Measurements from ENCODE around the gene KLLN. TPM values are rescaled to one million over a fixed set of nuclear protein-coding genes. Genes with fewer than 3 reads are reported as not detected.
"Not testable (repeated sequence)": the region's sequence is repeated elsewhere in the genome, so short reads cannot be mapped to it uniquely, and the experiment has no call there.

Gene KLLN
- polyA plus RNA-seq, 2 donors: 0.15 to 0.16 TPM

DNA sequence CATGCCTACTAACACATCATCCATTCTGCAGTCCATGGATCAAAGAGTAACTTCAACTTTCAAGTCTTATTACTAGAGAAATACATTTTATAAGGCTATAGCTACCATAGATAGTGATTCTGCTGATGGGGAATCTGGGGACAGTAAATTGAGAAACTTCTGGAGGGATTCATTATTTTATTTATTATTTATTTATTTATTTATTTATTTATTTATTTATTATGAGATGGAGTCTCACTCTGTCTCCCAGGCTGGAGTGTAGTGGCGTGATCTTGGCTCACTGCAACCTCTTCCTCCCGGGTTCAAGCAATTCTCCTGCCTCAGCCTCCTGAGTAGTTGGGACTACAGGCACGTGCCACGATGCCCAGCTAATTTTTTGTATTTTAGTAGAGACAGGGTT, 34.3 kb downstream of the KLLN start:
- not testable (repeated sequence) for H3K27me3 ChIP-seq (ENCODE audit: control insufficient read depth in 1 of 2, insufficient read depth in 2 of 2, low read length in 2 of 2); H3K36me3 ChIP-seq (ENCODE audit: control insufficient read depth in 2 of 2, insufficient read depth in 2 of 2, low read length in 1 of 2); H3K9me3 ChIP-seq (ENCODE audit: control insufficient read depth in 2 of 2, insufficient read depth in 1 of 2, low read depth in 1 of 2, low read length in 1 of 2); H3K4me3 ChIP-seq (ENCODE audit: low read depth in 1 of 2, low read length in 2 of 2); H3K27ac ChIP-seq (ENCODE audit: low read depth in 2 of 2, low read length in 1 of 2); H3K4me1 ChIP-seq (ENCODE audit: control insufficient read depth in 2 of 2, insufficient read depth in 2 of 2, low read length in 1 of 2)
- WGBS, 2 donors: 96 to 97% methylated on average over 4 of the region's 4 CpGs

DNA sequence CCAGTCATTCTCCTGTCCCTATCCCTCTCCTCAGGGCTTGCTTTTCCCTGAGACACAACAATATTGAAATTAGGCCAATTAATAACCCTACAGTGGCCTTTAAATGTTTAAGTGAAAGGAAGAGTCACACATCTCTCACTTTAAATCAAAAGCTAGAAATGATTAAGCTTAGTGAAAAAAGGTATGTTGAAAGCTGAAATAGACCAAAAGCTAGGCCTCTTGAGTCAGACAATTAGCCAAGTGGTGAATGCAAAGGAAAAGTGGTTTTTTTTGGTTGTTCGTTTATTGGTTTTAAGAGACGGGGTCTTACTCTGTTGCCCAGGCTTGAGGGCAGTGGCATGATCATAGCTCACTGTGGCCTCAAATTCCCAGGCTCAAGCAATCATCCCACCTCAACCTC, 35.7 kb downstream of the KLLN start:
- no peak overlapping the region for H3K27ac ChIP-seq (ENCODE audit: low read depth in 2 of 2, low read length in 1 of 2)
- H3K36me3 ChIP-seq (ENCODE audit: control insufficient read depth in 2 of 2, insufficient read depth in 2 of 2, low read length in 1 of 2): no peaks in the 10 kb centered on the region
- H3K27me3 ChIP-seq (ENCODE audit: control insufficient read depth in 1 of 2, insufficient read depth in 2 of 2, low read length in 2 of 2): no peaks in the 10 kb centered on the region
- no peaks in the 10 kb centered on the region for H3K9me3 ChIP-seq (ENCODE audit: control insufficient read depth in 2 of 2, insufficient read depth in 1 of 2, low read depth in 1 of 2, low read length in 1 of 2)
- no peak overlapping the region for H3K4me3 ChIP-seq (ENCODE audit: low read depth in 1 of 2, low read length in 2 of 2)
- WGBS, 2 donors: 81 to 93% methylated on average over 2 of the region's 2 CpGs
- no peaks in the 10 kb centered on the region for H3K4me1 ChIP-seq (ENCODE audit: control insufficient read depth in 2 of 2, insufficient read depth in 2 of 2, low read length in 1 of 2)

DNA sequence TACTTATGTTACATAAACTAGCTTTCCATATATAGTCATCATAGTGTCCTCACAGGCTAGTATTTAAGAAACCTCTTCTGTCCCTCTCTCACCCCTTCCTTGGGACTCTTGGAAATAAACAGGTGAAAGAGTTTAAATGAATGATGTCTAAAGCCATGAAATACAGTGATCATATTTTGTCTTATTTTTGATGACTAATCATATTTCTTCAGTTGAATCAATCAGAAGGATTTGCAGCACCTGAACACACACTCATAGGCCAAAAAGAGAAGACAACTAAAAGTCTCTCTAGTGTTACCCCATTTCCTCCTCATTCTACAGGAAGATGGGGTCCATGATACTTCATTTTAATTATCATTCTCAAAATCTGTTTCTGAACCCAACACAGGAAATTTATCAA, 36.7 kb downstream of the KLLN start:
- Histone ChIP-seq H3K36me3 (ENCODE audit: control insufficient read depth in 2 of 2, insufficient read depth in 2 of 2, low read length in 1 of 2) (no peaks in the 10 kb centered on the region), H3K27ac (ENCODE audit: low read depth in 2 of 2, low read length in 1 of 2) (no peak overlapping the region), H3K27me3 (ENCODE audit: control insufficient read depth in 1 of 2, insufficient read depth in 2 of 2, low read length in 2 of 2) (no peaks in the 10 kb centered on the region), H3K4me3 (ENCODE audit: low read depth in 1 of 2, low read length in 2 of 2) (no peak overlapping the region), H3K4me1 (ENCODE audit: control insufficient read depth in 2 of 2, insufficient read depth in 2 of 2, low read length in 1 of 2) (no peaks in the 10 kb centered on the region), H3K9me3 (ENCODE audit: control insufficient read depth in 2 of 2, insufficient read depth in 1 of 2, low read depth in 1 of 2, low read length in 1 of 2) (no peaks in the 10 kb centered on the region)

DNA sequence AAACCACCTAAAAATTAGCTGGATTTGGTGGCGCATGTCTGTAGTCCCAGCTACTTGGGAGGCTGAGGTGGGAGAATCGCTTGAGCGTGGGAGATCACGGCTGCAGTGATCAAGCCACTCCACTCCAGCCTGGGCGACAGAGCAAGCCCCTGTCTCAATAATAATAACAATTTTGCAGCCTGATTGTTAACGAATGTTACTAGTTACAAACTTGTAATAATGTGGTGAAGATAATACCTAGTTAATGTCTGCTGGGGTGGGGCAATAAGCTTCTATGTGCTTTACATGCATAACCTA, 44.1 kb downstream of the KLLN start:
- Histone ChIP-seq H3K27me3 (ENCODE audit: control insufficient read depth in 1 of 2, insufficient read depth in 2 of 2, low read length in 2 of 2) (no peaks in the 10 kb centered on the region), H3K4me1 (ENCODE audit: control insufficient read depth in 2 of 2, insufficient read depth in 2 of 2, low read length in 1 of 2) (peaks cover 0 to 3% of the 10 kb centered on the region in 2 donors), H3K27ac (ENCODE audit: low read depth in 2 of 2, low read length in 1 of 2) (no peak overlapping the region), H3K9me3 (ENCODE audit: control insufficient read depth in 2 of 2, insufficient read depth in 1 of 2, low read depth in 1 of 2, low read length in 1 of 2) (no peaks in the 10 kb centered on the region), H3K36me3 (ENCODE audit: control insufficient read depth in 2 of 2, insufficient read depth in 2 of 2, low read length in 1 of 2) (no peaks in the 10 kb centered on the region), H3K4me3 (ENCODE audit: low read depth in 1 of 2, low read length in 2 of 2) (no peak overlapping the region)
- 92 to 94% methylated on average over 6 of the region's 6 CpGs for WGBS, 2 donors

DNA sequence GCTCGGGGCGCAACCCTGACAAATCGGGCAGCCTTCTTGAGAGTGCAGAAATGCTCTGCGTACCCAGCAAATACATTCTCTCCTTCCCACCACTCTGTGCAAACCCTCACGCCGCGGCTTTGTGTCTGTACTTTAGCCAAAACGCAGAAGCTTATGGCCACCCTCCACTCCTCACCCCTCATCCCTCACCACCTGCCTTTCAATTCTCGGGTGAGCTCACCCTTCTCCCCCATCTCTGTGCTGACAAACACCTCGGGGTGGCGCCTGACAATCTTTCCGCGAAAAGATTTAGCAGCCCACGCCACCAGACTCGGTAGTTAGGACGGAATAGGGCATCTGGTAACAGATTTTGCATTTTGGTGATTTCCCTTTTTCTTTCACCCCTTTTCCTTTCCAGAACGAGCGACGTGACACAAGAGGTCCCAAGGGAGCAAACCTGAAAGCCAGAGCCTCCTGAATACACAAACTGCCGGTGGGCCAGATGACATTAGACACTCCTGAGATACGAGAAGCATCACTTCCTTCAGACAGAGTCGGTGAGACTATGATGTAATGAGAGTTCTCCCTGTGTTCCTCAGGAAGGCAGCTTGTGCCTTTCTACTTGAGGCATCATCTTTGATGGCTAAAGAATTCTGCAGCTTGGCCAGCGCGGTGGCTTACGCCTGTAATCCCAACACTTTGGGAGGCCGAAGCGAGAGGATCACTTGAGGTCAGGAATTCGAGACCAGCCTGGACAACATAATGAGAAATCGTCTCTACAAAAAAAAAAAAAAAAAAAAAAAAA, 44.6 kb downstream of the KLLN start:
- Histone ChIP-seq H3K9me3 (ENCODE audit: control insufficient read depth in 2 of 2, insufficient read depth in 1 of 2, low read depth in 1 of 2, low read length in 1 of 2) (no peaks in the 10 kb centered on the region), H3K27me3 (ENCODE audit: control insufficient read depth in 1 of 2, insufficient read depth in 2 of 2, low read length in 2 of 2) (no peaks in the 10 kb centered on the region), H3K36me3 (ENCODE audit: control insufficient read depth in 2 of 2, insufficient read depth in 2 of 2, low read length in 1 of 2) (no peaks in the 10 kb centered on the region), H3K27ac (ENCODE audit: low read depth in 2 of 2, low read length in 1 of 2) (peak overlapping the region; percentile 87 to 97), H3K4me1 (ENCODE audit: control insufficient read depth in 2 of 2, insufficient read depth in 2 of 2, low read length in 1 of 2) (peaks cover 0 to 3% of the 10 kb centered on the region in 2 donors), H3K4me3 (ENCODE audit: low read depth in 1 of 2, low read length in 2 of 2) (peak overlapping the region; percentile 82 to 93)
- WGBS, 2 donors: 16 to 18% methylated on average over 29 of the region's 29 CpGs

DNA sequence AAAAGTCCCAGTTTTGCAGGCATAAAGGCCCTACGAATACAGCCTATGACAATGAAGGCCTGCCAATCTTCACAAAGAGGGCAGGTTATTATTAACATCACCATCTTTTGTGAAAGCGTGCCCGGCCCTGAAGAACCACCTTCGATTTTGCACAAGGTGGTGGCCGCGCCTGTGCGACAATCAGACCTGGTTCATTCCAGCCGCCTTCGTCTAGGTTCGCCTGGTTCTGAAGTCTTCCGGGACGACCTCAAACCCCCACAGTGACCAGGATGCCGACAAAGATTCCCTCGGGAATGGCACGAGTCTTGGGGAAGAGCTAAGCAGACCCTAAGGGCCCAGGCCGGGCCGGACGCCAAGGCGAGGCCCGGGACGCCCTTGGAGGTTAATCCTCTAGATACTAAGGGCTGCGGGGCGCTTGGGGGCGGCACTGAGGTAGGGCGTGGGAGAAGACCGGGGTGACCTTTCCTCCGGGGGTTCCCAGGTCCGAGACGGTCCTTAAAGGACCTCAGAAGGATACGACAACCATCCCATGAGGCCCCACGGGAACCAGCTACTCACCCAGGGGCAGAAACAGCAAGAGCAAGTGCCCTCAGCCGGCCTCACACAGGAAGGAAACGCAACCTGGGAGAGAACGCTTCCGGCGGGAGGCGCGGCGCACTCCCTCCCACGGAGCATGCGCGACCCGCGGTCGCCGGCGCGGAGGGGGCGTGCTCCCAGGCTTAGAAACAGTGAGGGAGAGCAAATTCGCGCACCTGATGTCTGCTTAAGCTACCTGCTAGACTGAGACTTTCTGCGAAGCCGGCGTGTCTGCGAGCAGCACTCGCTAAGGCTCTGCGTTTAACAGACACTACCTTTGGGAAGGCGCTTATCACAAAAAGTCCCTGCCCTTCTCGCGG, 45.5 kb downstream of the KLLN start, which contains the start of gene ATAD1:
TSS of gene ATAD1 (minus strand) at position 618 of the 896 bp plus-strand sequence. CDS start 3,627 bp downstream, outside the sequence.
- H3K27me3 ChIP-seq (ENCODE audit: control insufficient read depth in 1 of 2, insufficient read depth in 2 of 2, low read length in 2 of 2): no peaks in the 10 kb centered on the region
- H3K4me1 ChIP-seq (ENCODE audit: control insufficient read depth in 2 of 2, insufficient read depth in 2 of 2, low read length in 1 of 2): peaks cover 0 to 3% of the 10 kb centered on the region in 2 donors
- no peaks in the 10 kb centered on the region for H3K36me3 ChIP-seq (ENCODE audit: control insufficient read depth in 2 of 2, insufficient read depth in 2 of 2, low read length in 1 of 2)
- H3K4me3 ChIP-seq (ENCODE audit: low read depth in 1 of 2, low read length in 2 of 2): peak within 1 kb of the TSS; percentile 82 to 93
- 0 to 1% methylated on average over 60 of the region's 60 CpGs for WGBS, 2 donors
- no peaks in the 10 kb centered on the region for H3K9me3 ChIP-seq (ENCODE audit: control insufficient read depth in 2 of 2, insufficient read depth in 1 of 2, low read depth in 1 of 2, low read length in 1 of 2)
- H3K27ac ChIP-seq (ENCODE audit: low read depth in 2 of 2, low read length in 1 of 2): peak within 1 kb of the TSS; percentile 87 to 97

DNA sequence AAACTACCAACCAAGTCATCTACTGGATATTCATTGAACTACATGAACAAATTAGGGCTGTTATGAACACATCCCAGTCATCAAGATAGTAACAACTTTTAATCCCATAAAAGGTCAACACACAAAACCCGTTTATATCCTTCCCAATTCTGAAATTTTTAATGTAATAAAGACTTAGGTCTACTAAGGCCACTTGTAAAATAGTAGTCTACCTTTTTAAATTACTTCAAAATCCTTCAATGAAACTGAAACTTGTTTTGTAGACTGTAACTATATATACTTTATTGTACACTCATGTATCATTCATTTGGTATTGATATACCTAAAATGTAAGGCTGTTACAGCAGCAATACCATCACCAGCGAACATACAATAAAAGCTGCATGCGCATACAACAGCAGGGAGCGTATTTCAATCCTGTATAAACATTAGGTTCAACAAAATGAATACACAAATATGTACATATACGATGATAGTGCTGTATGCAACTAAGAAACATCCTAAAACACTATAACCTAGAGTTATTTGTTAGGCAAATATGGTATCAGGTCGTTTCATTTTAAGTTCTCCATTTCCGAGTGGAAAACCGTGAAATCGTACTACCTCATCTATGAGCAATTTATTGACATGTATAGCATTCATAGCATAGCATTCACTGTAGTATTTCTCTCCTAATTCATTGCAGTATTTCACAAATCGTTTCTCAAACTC, 46.3 kb downstream of the KLLN start:
- Histone ChIP-seq H3K4me3 (ENCODE audit: low read depth in 1 of 2, low read length in 2 of 2) (peak overlapping the region; percentile 82 to 93), H3K27me3 (ENCODE audit: control insufficient read depth in 1 of 2, insufficient read depth in 2 of 2, low read length in 2 of 2) (no peaks in the 10 kb centered on the region), H3K4me1 (ENCODE audit: control insufficient read depth in 2 of 2, insufficient read depth in 2 of 2, low read length in 1 of 2) (peaks cover 0 to 3% of the 10 kb centered on the region in 2 donors), H3K36me3 (ENCODE audit: control insufficient read depth in 2 of 2, insufficient read depth in 2 of 2, low read length in 1 of 2) (no peaks in the 10 kb centered on the region), H3K27ac (ENCODE audit: low read depth in 2 of 2, low read length in 1 of 2) (peak overlapping the region in 1 of 2 donors; percentile 87), H3K9me3 (ENCODE audit: control insufficient read depth in 2 of 2, insufficient read depth in 1 of 2, low read depth in 1 of 2, low read length in 1 of 2) (no peaks in the 10 kb centered on the region)
- 17 to 19% methylated on average over 10 of the region's 10 CpGs for WGBS, 2 donors

DNA sequence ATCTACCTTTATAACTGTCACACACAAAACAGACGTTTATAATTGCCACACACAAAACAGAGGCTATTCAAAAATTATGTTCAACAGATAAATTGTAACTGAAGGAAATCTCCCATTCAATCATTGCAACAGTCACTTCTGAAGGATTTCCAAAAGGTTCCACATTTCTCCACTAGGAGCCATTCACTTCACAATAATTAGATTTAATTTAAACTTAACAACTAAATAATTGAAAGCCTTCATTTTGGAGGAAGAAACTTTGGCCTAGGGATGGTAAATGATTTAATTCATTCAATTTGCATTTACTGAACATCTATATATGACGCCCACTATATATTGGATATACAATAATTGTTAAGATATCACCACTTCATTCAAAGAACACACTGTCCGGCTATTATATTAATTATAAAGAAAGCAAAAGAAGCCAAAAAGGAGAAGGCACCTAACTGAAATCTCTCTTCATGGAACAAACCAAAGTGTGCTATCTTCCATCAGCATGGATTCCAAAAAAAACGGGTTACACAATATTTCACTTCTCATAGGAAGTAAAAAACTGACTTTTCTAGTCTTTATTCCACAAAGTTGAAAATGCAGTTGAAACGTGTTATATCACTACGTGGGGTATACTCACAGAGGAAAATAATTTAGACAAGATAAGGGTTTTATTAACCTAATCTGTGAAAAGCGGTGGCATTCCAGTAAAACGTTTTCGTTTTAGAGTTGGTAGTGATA, 47.0 kb downstream of the KLLN start:
- Histone ChIP-seq H3K9me3 (ENCODE audit: control insufficient read depth in 2 of 2, insufficient read depth in 1 of 2, low read depth in 1 of 2, low read length in 1 of 2) (no peaks in the 10 kb centered on the region), H3K4me1 (ENCODE audit: control insufficient read depth in 2 of 2, insufficient read depth in 2 of 2, low read length in 1 of 2) (peaks cover 0 to 3% of the 10 kb centered on the region in 2 donors), H3K4me3 (ENCODE audit: low read depth in 1 of 2, low read length in 2 of 2) (peak overlapping the region in 1 of 2 donors; percentile 93), H3K36me3 (ENCODE audit: control insufficient read depth in 2 of 2, insufficient read depth in 2 of 2, low read length in 1 of 2) (no peaks in the 10 kb centered on the region), H3K27ac (ENCODE audit: low read depth in 2 of 2, low read length in 1 of 2) (no peak overlapping the region), H3K27me3 (ENCODE audit: control insufficient read depth in 1 of 2, insufficient read depth in 2 of 2, low read length in 2 of 2) (no peaks in the 10 kb centered on the region)
- 64 to 73% methylated on average over 9 of the region's 9 CpGs for WGBS, 2 donors
